H1 (cell line): ENCODE results near the gene PRRT2. TPM values are rescaled to one million over a fixed set of nuclear protein-coding genes. Genes with fewer than 3 reads are reported as not detected.

ENCODE experiments used
- HDAC2 ChIP-seq, 2 experiments: fragments of 300-600 bp in 1 of 2; sonication (generic) in 1 of 2; IDR thresholded peaks; 2 replicates each; pipeline ENCODE4 v1.6.1; 2011 to 2012; ENCODE audit warnings: low read depth in 2 of 2, low read length in 2 of 2, mild to moderate bottlenecking in 2 of 2, moderate library complexity in 2 of 2, borderline replicate concordance in 1 of 2, inconsistent platforms in 1 of 2
- KDM4A ChIP-seq: IDR thresholded peaks from one replicate; pipeline ENCODE4 v1.7.1; 2012; ENCODE audit warnings: low read depth, mild to moderate bottlenecking, moderate library complexity, low read length, inconsistent platforms; ENCODE audit not compliant: severe bottlenecking
- RAD21 ChIP-seq, 2 experiments: IDR thresholded peaks in 1 of 2; conservative IDR thresholded peaks in 1 of 2; 2 replicates each; pipeline ENCODE4 v1.6.1; 2011; ENCODE audit warnings: low read depth in 2 of 2, low read length in 2 of 2, improper control_type of control experiment in 1 of 2, inconsistent platforms in 1 of 2, mild to moderate bottlenecking in 1 of 2, moderate library complexity in 1 of 2
- ZNF274 ChIP-seq: IDR thresholded peaks from 2 replicates; pipeline ENCODE4 v1.7.0; 2012; ENCODE audit warnings: low read length, borderline replicate concordance; ENCODE audit errors: extremely low read depth
- polyA plus RNA-seq, 7 experiments: library from polyadenylated mRNA; depleted of rRNA in 3 of 7; stranded (reverse) in 5 of 7; unstranded in 2 of 7; fragments of >200 nt in 5 of 7; fragments of 200-250 nt in 2 of 7; gene quantifications; 1 replicate in 5 of 7; 2 replicates in 1 of 7; 4 replicates in 1 of 7; pipeline versions ENCODE4 v1.2.1 to v1.2.3, GENCODE V29; 2011 to 2013; ENCODE audit warnings: missing spikeins in 2 of 7, mixed read lengths in 2 of 7
- total RNA-seq: library from RNA; stranded (reverse); fragmentation: NEBNext Ultra II Directional; extraction: Animal tissue kit (Norgen Biotek cat#: 25700); gene quantifications from 2 replicates; pipeline ENCODE4 v1.2.1, GENCODE V29; 2021

Gene PRRT2
- total and polyA plus RNA-seq, 2 of the 8 experiments (the other 6 are each of a cell fraction or from before 2014, with no cell fraction given): 12.8 to 32.6 TPM

GRCh38 chr16:29858149-29858849 lies 46.3 kb downstream of the PRRT2 start (continued):
- TF ChIP-seq HDAC2 (IDR thresholded peaks at IDR 0.05; ENCODE audit: borderline replicate concordance in 1 of 2, low read depth in 2 of 2, low read length in 2 of 2): no peak
- TF ChIP-seq RAD21 (IDR thresholded peaks at IDR 0.05 in 1 of 2, conservative IDR thresholded peaks at IDR 0.05 in 1 of 2; ENCODE audit: low read depth in 2 of 2, low read length in 2 of 2): no peak
- no peak for TF ChIP-seq ZNF274
- TF ChIP-seq KDM4A: no peak
